Tongue (tissue), 2 donors: ENCODE data around the gene TDP2. TPM values are rescaled to one million over a fixed set of nuclear protein-coding genes. Genes with fewer than 3 reads are reported as not detected.
"Not testable (repeated sequence)": the region's sequence is repeated elsewhere in the genome, so short reads cannot be mapped to it uniquely, and the experiment has no call there.

Experiments used
- DNase-seq: peaks from one replicate; pipeline ENCODE4 v3.0.0-alpha.2; 2015
- total RNA-seq: library from RNA; depleted of rRNA; stranded (reverse); fragments of >200 nt; gene quantifications from one replicate; pipeline ENCODE4 v1.2.3, GENCODE V29; 2014

TDP2 gene
- total RNA-seq, 1 donor from 2014 or later = 29.1 TPM

- DNase-seq = no peak
Measured at GRCh38 chr6:24646771-24647170, 19.9 kb downstream of the TDP2 start.

GRCh38 chr6:24644377-24644776 is 22.3 kb downstream of the TDP2 start:
- no peak for DNase-seq

GRCh38 chr6:24643920-24644319 is 22.8 kb downstream of the TDP2 start:
- DNase-seq = no peak

- no peak for DNase-seq
Measured at GRCh38 chr6:24642061-24642460, 24.6 kb downstream of the TDP2 start.

GRCh38 chr6:24640631-24641030 is 26.1 kb downstream of the TDP2 start:
- DNase-seq = not testable (repeated sequence)

- DNase-seq = no peak
Measured at GRCh38 chr6:24640166-24640565, 26.5 kb downstream of the TDP2 start.

- DNase-seq = no peak
Measured at GRCh38 chr6:24636681-24637080, 30.0 kb downstream of the TDP2 start.

- no peak for DNase-seq
Measured at GRCh38 chr6:24632573-24632972, 34.1 kb downstream of the TDP2 start.

DNA sequence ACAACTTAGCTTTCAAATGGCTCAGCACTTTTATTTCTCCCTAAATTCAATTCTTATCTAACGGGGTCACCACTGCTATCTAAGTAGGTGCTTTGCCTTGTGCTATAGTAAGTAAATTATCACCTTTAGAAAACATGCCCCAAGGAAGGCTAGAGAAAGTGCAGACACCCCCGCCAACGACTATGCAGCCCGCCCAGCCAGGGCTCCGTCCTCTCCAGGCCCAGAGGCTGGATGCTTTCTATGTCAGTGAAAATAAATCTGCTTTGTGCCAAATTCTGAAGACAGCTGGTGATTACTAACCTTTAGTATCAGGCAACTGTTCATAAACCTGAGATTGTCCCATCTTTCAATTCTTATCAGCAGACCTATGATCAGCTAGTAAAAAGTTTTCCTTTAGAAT is 35.0 kb downstream of the TDP2 start:
- no peak for DNase-seq

DNA sequence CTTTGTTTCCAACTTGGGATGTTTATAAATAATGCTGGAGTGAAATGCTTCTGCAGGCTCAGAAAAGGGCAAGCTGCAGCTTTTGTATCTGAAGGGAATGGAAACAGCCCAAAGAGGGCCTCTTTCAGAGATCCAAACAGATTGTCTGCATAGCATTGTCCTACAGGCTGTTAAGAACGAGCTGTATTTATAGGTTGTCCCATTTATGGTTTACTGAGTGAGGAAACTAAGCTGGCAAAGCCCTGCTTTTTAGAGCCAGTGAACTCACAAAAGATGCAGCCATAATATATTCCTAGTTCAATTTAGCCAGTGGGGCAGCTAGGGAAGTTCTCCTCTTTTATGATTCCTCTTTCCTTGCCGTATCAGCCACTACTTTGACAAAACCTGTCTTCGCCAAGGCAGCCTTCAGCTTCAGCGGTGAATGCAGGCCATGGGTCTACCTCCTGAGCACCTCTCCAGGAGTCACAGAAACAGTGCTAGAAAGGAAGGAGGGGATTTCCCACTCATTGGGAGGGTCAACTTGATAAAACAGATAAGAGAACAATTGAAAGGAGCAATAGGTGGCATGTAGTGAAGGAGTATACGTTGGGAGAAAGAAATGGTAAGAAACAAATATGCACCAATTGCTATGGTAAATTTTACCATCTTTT is 35.7 kb downstream of the TDP2 start:
- no peak for DNase-seq

GRCh38 chr6:24621626-24622289 is 44.9 kb downstream of the TDP2 start:
- DNase-seq = no peak

DNA sequence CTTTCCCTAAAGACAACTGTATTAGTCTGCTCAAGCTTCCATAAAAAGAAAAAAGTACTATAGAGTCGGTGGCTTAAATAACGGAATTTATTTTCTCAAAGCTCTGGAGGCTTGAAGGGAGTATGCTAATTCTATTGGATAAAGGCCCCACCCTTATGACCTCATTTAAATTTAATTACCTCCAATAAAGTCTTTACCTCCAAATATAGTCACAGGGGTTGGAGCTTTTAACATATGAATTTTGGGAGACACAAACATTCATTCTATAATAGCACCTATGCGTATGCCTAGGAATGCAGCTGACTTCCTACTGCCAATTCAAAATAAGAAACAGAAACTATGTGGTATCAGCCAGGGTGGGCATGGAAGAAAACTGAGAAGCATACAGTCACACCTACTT is 46.1 kb downstream of the TDP2 start:
- no peak for DNase-seq

- DNase-seq = no peak
Measured at GRCh38 chr6:24619661-24620060, 47.0 kb downstream of the TDP2 start.

- DNase-seq = no peak
Measured at GRCh38 chr6:24614648-24615047, 52.1 kb downstream of the TDP2 start.

DNA sequence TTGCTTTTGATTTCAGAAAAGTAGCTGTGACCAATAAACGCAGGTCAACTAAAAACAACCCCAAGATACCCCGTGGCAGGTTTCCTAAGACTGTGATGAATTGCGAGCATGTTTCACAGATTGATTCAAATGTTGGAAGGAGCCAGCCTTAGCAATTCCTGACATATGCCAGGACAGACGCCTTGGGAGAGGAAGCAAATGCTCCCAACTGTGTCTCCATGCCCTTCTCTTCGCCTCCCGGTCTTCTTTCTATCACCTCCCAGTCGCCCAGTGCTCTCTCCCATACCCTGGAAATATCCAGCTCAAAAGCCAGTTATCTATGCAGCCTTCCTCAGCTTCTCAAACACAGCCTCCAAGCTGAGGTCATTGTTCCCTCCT is 52.7 kb downstream of the TDP2 start:
- no peak for DNase-seq

DNA sequence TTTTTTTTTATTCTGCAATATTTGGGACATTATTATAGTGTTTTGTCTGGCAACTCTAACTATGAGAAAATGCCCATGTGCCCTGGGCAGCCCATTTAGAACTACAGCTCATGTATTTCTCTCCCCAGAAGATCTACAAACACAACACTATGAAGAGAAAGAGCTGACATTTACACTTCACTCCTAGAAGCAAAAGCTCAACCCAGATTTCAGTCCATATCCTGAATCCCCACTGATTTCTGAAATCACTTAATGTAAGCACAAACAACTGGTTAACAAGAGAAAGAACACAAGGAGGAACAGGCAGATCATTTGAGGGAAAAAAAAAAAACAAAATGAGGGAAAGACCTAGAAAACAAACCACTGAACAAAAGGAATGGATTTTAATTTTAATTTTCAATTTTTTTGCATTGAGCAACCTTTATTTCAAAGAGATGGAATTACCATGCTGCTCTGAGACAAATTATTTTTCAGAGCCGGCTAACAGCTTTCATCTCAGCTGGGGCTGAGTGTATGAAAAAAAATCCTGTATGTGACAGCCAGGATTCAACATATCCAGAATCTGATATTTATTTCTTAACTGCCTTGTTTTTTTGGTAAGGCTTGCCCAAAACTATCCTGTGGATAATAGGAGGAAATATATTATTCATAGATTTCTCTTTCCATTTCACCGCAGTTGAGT is 53.2 kb downstream of the TDP2 start:
- no peak for DNase-seq

- DNase-seq = no peak
Measured at GRCh38 chr6:24610672-24611071, 56.0 kb downstream of the TDP2 start.

- DNase-seq = no peak
Measured at GRCh38 chr6:24607310-24608105, 59.2 kb downstream of the TDP2 start.

- no peak for DNase-seq
Measured at GRCh38 chr6:24606200-24606930, 60.3 kb downstream of the TDP2 start.

DNA sequence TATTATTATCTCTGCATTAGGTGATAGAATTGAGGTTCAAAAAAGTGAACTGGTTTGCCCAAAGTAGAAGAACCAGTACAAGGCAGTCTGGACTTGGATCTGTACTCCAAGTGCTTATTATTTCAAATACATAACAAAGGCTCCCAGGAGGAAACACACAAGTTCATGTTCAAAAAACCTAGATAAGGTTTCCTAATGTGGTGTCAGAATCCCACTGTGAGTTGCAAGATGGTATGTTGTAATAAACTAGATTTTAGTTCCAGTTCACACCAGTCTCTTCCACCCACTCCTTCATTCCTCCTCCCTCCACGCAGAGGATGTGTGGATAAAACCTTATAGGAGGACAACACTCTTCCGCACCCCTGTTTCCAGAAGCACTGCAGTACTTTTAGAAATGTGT is 63.5 kb downstream of the TDP2 start:
- DNase-seq = no peak

DNA sequence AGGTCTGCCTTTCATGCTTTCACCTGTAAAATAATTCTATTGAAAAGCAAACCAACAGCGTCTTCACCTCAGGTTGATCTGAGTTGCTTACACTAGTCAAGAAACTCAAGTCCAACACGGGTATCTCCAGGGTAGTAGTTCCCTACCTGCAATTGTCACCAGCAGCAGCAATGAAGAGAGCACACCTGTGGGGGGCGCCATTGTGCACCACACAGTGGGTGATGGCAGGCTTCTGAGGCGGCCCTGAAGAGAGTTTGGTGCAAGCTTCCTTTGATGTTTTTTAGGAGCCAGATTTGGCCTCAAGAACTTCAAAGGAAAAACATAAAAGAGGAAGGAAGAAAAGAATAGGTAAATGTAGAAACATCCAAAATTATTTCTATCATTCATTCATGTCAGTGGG is 65.8 kb downstream of the TDP2 start:
- no peak for DNase-seq
